Left cardiac atrium (tissue), 4 donors: Measurements from ENCODE around the gene RAPGEF1. TPM values are rescaled to one million over a fixed set of nuclear protein-coding genes. Genes with fewer than 3 reads are reported as not detected.

ENCODE experiments used
- ATAC-seq, 2 donors: fragments of 200-7000 bp; cut with Tn5 transposase; one replicate each; pipeline ENCODE4 v1.9.1; 2020; ENCODE audit warnings: mild to moderate bottlenecking in 2 of 2, moderate library complexity in 2 of 2
- DNase-seq: peaks from one replicate; pipeline ENCODE4 v3.0.0-alpha.2; 2020
- intact Hi-C, 2 donors: fragments of 100-400 bp; cut with DNase I; formaldehyde crosslinking; loops; one replicate each; pipeline versions ENCODE4 v1.14.1 to v1.15.1; 2022 to 2023
- total RNA-seq, 2 donors: library from RNA; stranded (reverse); fragmentation: NEBNext Ultra II Directional; extraction: Animal tissue kit (Norgen Biotek cat#: 25700); gene quantifications; one replicate each; pipeline ENCODE4 v1.2.1, GENCODE V29; 2021
- donor health status: DM: no; HTN: yes; CAD: no.
- donor health status: DM: no; HTN: yes; CAD: no; lungs with severe emphysema.
- donor health status: DM: yes; HTN: yes; CAD: no.
- donor health status: Dilated cardiomyopathy.

RAPGEF1 gene
- total RNA-seq, 2 donors from 2014 or later, result 108 to 109 TPM

- ATAC-seq (peak in 1 of 2 donors; percentile 34), DNase-seq (peak; percentile 64)
- intact Hi-C loops, result loop anchor here in 1 of 2 donors (10.0 kb wide), 1 partner anchor 59 kb away; no protein-coding TSS in a partner anchor
Measured at GRCh38 chr9:131734165-131734610, 5.7 kb downstream of the RAPGEF1 start.

GRCh38 chr9:131733541-131734061 is 6.3 kb downstream of the RAPGEF1 start:
- peak; percentile 43 to 82 for ATAC-seq
- DNase-seq, result peak; percentile 62

DNA sequence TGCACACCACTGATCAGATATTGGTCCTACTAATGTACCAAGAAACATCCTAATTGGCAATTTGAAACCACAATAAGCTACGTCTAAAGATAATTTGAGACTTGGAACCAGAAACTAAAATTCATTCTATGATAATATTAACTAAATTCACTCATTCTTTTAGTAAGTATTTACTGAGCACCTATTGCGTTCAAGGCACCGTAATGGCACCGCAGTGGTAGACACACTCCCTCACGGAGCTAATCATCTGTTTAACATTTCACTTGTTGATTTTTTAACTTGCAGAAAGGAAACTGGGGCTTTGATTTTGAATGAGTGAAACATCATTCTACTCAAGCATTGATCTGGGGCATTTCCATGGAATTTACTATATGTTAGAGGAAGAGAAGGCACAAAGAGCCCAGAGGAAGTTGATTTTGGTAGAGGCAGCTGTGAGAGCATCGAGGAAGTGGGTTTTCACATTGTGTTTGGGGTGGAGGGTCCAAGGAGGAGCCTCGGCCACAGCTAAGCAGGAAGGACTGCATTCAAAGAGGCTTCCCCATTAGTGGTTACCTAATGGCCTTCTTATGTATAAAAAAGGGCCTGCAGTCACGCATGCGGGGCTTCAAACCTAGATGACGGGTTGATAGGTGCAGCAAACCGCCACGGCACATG is 7.1 kb downstream of the RAPGEF1 start:
- intact Hi-C loops, result loop anchor here in 1 of 2 donors (10.0 kb wide), 1 partner anchor 58 kb away; no protein-coding TSS in a partner anchor
- ATAC-seq (peak in 1 of 2 donors; percentile 10), DNase-seq (no peak)

More at GRCh38 chr9:131733541-131734061, 6.3 kb downstream of the RAPGEF1 start:
- intact Hi-C loops, result loop anchor here in 1 of 2 donors (10.0 kb wide), 1 partner anchor 59 kb away; no protein-coding TSS in a partner anchor

DNA sequence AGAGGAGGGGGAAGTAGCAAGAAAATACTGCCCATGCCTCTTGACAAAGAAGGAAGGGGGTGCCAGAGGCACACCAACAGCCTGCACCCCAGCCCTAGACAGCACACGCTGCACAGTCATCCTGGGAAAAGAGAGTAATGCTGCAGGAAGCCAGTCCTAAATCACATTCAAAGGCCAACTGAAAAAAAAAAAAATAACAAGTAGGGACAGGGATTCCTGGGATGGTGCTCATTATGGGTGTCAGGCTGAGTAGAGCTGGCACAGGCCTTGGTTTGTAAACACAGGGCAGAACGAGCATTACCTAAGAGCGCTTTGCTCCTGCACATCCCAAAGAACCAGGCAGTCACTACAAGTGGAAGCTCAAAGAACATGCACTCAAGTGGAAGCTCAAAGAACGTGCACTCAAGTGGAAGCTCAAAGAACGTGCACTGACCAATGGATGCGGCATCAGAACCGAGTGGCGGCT is 7.8 kb downstream of the RAPGEF1 start:
- DNase-seq, result no peak

GRCh38 chr9:131731644-131732043 is 8.2 kb downstream of the RAPGEF1 start:
- intact Hi-C loops, result loop anchor here in 1 of 2 donors (10.0 kb wide), 1 partner anchor 57 kb away; no protein-coding TSS in a partner anchor

More for the DNA sequence above, 7.8 kb downstream of the RAPGEF1 start:
- intact Hi-C loops, result loop anchor here in 1 of 2 donors (10.0 kb wide), 1 partner anchor 57 kb away; no protein-coding TSS in a partner anchor
- ATAC-seq, result peak; percentile 40 to 48

DNA sequence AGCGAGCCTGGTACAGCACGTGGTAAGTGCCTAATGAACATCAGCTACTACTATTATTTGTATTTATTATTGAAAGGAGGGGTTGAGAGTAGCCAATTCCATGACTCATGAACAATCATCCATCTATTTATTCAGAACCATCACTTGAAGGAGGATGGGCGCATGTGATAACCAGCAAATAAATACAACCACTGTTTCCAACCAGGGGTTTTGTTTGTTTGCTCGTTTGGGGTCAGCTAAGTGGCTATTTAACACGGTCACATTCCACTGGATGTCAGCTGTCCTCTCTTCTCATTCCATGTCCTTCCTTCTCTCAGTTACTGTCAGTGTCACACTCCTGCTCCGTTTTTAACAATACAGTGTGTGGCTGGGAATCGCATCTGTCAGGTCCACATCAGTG is 8.6 kb downstream of the RAPGEF1 start:
- DNase-seq (no peak), ATAC-seq (peak in 1 of 2 donors; percentile 27)
- intact Hi-C loops, result loop anchor here in 1 of 2 donors (10.0 kb wide), 1 partner anchor 56 kb away; no protein-coding TSS in a partner anchor

More at GRCh38 chr9:131731644-131732043, 8.2 kb downstream of the RAPGEF1 start:
- no peak for ATAC-seq
- no peak for DNase-seq

- no peak for DNase-seq
- ATAC-seq, result peak; percentile 3 to 17
- intact Hi-C loops, result no loop called here
Measured at GRCh38 chr9:131728961-131729360, 10.9 kb downstream of the RAPGEF1 start.

DNA sequence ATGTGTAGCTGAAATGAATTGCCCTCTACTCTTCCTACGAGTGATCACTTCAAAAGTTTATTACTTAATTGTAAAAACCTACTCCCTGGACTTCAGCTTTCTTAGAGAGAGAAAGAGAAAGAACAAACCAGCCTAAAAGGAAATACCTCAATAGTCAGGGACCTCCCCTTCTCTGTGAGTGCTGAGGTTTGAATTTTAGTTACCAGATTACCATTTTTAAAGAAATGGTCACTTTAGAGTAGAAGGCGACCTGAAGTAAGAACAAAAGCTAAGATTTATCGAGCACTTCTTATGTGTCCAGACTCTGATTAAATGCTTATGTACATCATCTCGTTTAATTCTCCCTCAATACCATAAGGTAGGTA is 11.3 kb downstream of the RAPGEF1 start:
- no peak for DNase-seq
- ATAC-seq, result no peak
- intact Hi-C loops, result no loop called here

DNA sequence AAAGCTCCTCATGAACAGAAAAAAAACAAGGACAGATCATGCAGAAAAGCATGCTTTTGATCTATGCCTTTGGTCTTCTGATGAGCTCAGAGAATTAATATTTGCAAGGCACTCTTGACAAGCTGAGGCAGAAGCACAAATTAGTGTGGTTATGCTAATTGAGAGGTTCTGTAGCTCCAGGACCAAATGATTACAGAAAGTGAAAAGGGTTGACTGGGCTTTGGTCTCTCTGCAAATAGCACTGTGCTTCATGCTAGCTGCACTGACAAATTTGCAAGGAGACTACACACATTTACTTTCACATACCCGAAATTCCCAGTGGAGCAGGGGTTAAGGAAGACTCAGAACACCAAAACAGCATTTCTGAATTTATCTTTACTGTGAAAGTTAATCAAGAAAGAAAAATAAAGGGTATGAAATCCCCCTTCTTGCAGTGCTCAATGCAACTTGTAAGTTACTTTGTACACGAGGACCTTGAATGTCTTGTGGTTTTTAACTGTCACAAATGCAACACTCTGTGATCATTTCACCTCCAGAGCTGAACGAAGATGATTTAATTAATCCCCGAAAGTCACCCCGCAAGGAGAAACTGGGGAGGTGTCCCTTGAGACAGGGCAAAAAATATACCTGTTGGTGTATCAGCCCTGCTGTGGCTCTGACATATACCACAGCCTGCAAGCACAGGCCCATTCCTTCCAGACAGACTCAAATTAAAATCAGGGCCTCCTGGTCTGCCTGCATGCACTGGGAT is 11.9 kb downstream of the RAPGEF1 start:
- DNase-seq, result no peak
- intact Hi-C loops, result no loop called here
- no peak for ATAC-seq

GRCh38 chr9:131727184-131727759 is 12.6 kb downstream of the RAPGEF1 start:
- DNase-seq (no peak), ATAC-seq (peak in 1 of 2 donors; percentile 43)
- intact Hi-C loops, result no loop called here

GRCh38 chr9:131724683-131725082 is 15.2 kb downstream of the RAPGEF1 start:
- intact Hi-C loops, result no loop called here
- DNase-seq (no peak), ATAC-seq (no peak)

GRCh38 chr9:131723632-131724031 is 16.2 kb downstream of the RAPGEF1 start:
- DNase-seq (no peak), ATAC-seq (no peak)
- intact Hi-C loops, result no loop called here

DNA sequence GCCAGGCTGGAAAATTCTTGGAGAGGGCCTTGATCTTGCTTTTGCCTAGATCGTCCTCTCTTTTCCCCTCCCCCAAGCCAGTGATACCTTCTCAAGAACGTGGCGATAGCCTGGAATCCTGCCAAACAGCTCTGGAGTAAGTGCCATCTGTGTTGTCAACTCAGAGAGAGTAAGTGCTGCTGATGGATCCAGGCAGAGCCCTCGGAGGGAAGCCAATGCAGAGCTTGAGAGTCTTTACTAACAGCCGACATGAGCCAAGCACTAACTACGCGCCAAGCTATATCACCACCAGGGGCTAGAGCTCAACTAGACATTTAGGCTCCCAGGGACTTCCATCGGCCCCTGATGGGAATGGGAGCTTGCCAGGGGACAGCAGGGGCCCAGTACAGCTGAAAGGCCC is 17.6 kb downstream of the RAPGEF1 start:
- ATAC-seq (peak; percentile 84 to 91), DNase-seq (peak; percentile 74)
- intact Hi-C loops, result no loop called here

DNA sequence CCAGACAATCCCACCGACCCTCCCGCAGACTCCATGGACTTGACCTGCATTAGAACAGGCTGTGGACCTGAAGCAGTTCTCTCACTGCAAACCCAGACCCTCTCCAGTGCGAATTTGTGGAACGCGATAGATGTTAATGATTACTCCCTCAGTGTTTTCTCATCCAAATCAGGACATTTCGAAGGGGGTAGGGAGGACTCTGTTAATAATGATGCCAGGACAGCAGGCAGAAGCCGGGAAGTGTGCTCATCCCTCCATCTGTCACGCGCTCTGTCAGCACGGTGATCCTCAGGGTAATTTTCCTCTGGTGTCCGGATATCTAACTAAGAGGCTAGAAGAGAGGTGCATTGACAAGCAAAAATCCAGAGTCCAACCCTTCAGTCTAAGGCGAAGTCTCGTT is 18.8 kb downstream of the RAPGEF1 start:
- DNase-seq (no peak), ATAC-seq (no peak)
- intact Hi-C loops, result no loop called here

DNA sequence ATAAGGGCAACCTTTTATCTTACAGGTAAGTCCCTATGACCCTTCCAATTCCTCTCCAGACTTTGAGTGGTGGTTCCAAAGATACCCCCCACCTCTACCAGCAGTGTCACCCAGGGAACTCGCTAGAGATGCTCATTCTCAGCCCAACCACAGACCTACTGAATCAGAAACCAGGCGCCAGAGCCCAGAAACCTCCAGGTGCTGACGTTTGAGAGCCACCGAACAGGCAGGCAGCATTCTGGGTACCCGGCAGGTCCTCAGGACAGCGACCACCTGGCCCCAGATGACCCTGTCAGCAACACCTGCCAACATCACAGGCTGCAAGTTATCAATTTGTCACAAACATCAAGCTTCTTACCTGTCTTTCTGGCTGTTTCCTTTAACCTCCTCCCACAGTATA is 19.5 kb downstream of the RAPGEF1 start:
- intact Hi-C loops, result no loop called here
- ATAC-seq, result no peak
- DNase-seq, result no peak

DNA sequence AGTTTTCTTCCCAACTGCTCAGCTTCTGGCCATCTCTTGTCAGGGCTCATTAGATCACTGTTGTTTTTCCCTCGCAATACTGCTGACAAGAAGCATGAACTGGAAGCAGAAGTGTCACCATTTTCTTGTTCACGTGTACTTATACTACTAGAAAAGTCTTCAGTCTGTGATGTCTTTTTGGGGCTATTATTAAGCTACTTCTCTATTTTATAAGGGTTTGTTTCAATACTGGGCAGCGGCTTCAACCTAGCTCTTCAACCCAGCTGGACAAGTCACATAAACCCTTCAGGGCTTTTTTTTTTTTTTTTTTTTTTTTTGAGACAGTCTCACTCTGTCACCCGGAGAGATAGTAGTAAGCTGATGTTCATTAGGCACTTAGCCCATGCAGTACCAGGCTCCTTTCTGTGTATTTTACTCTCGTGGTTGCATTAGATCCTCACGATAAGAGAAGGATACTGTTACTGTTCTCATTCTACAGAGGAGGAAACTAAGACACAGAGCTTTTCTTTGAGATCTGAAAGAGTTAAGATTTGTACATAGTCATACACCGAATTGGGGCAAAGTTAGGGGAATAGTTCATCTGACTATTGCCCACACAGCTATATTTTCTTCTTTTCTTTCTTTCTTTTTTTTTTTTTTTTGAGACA is 20.5 kb downstream of the RAPGEF1 start:
- DNase-seq, result no peak
- intact Hi-C loops, result no loop called here
- peak in 1 of 2 donors; percentile 7 for ATAC-seq

DNA sequence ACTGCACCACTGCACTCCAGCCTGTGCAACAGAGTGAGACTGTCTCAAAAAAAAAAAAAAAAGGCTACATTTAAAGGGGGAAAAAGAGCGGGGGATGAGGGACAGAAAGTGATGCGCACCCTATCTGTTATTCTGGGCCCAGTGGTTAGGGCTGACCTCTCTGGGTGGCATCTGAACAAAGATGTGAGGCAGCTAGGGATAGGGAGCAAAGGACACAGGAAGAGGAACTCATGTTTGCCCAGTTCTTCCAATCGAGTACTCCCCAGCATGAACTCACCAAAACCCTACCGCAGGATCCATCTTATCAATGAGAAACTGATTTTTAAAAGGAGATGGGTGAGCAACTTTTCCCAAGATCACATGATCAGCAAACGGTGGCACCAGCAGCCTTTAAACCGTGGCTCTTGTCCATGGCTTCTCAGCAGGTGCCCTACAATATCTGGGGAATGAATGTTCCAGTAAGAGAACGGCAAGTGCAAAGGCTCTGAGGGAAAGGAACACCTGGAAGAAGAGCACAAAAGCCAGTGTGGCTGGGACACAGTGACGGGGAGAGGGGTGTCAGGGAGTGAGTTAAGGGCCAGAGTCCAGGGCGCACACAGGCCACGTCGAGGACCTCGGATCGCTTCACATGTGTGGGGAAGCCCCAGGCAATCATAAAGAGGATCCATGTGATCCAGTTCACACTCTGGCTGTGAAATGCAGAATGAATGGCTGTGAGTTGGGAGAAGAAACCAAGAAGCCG is 22.0 kb downstream of the RAPGEF1 start:
- DNase-seq, result no peak
- intact Hi-C loops, result no loop called here
- ATAC-seq, result no peak

DNA sequence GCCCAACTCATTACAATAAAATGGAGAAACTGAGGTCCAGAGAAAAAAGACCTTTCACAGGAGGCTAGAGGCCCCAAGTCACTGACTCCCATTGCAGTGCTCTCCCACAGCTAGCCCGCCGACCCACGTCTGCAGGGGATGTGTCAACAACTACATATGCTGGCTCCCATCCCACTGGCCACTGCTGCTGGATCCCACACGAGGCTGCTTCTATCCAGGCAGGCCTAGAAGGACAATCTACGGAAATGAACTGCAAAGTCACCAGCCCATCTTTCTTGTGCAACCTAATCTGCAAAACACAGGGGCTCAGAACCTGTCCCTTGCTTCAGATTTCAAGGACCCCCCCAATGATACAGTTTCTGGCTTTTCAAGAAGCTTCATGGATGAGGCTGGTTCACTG is 24.0 kb downstream of the RAPGEF1 start:
- ATAC-seq (peak in 1 of 2 donors; percentile 29), DNase-seq (peak; percentile 75)
- intact Hi-C loops, result no loop called here
